ENCODE data around the gene TEAD3.

TEAD3 gene

DNA sequence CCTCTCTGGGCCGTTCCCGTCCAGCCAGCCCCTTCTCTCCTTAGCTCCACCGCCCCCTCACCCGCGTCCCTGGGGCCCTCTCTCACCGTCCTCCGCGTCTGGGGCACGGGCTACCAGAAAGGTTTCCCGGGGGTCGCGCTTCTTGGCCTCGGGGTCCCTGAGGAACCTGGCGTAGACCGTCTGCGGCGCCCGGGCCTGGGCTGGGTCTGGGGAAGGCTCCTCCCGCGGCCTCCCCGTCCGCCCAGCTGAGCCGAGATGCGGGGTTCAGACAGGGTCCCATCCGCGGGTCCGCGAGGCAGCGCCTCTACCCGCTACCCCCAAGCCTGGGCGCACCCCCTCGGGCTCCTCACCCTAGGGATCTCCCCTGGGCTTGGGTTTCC, 14.7 kb upstream of the TEAD3 start:
- TF ChIP-seq, protein P1, sequence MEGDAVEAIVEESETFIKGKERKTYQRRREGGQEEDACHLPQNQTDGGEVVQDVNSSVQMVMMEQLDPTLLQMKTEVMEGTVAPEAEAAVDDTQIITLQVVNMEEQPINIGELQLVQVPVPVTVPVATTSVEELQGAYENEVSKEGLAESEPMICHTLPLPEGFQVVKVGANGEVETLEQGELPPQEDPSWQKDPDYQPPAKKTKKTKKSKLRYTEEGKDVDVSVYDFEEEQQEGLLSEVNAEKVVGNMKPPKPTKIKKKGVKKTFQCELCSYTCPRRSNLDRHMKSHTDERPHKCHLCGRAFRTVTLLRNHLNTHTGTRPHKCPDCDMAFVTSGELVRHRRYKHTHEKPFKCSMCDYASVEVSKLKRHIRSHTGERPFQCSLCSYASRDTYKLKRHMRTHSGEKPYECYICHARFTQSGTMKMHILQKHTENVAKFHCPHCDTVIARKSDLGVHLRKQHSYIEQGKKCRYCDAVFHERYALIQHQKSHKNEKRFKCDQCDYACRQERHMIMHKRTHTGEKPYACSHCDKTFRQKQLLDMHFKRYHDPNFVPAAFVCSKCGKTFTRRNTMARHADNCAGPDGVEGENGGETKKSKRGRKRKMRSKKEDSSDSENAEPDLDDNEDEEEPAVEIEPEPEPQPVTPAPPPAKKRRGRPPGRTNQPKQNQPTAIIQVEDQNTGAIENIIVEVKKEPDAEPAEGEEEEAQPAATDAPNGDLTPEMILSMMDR (IDR thresholded peaks at IDR 0.05; ENCODE audit: borderline replicate concordance, insufficient read depth, low read depth, low read length): no peak
- no peak overlapping the region for H3K4me3 ChIP-seq (ENCODE audit: low read depth, low read length)

DNA sequence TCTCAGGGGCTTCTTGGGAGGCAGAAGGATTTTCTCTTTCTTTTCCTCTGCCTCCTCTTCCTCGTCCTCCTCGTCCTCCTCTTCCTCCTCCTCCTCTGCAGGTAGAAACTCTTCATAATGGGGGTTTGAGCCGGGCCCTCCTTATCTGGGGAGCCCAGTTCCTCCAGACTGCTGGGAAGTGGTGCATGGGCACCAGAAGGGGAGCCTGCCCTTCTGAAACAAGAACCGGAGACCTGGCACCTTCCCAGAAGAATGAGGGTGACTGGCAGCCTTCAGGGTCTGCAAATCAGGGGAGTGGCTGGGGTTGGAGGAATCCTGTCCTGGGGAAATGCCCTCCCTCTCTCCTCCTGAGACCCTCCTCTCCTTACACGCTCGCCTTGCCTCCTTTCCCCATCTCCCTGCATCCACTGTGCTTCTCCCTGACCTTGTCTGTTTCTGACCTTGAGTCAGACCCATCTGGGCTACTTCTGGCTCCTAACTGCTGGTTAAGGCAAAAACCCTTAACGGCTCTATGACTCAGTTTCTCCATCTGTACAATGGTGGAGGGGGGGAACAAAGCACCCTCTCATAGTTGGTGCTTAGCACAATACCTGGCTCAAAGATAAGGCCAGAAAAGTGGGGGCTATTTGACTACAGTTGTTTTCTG, 14.2 kb upstream of the TEAD3 start:
- TF ChIP-seq, protein P1 (IDR thresholded peaks at IDR 0.05; ENCODE audit: borderline replicate concordance, insufficient read depth, low read depth, low read length): no peak
- H3K4me3 ChIP-seq (ENCODE audit: low read depth, low read length): no peak overlapping the region

DNA sequence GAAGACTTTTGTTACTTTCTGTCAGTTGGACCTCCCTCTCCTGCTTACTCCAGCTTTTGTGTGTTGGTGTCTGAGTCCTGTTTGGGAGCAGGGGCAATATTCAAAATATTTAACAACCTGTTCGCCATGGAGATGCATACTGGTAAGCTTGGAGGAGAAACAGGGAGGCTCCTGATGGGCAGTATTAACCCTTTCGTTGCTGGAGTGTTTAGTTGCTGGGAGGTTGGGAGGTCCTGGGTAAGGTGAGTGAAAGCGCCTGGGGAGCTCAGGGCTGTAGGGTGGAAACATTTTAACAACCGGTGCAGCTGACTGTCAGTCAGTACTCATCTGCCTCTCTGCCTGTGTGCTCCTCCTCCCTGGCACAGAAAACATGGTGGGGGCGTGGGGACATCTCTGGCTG, 11.7 kb upstream of the TEAD3 start:
- no peak overlapping the region for H3K4me3 ChIP-seq (ENCODE audit: low read depth, low read length)
- TF ChIP-seq, protein P1 (IDR thresholded peaks at IDR 0.05; ENCODE audit: borderline replicate concordance, insufficient read depth, low read depth, low read length): no peak

DNA sequence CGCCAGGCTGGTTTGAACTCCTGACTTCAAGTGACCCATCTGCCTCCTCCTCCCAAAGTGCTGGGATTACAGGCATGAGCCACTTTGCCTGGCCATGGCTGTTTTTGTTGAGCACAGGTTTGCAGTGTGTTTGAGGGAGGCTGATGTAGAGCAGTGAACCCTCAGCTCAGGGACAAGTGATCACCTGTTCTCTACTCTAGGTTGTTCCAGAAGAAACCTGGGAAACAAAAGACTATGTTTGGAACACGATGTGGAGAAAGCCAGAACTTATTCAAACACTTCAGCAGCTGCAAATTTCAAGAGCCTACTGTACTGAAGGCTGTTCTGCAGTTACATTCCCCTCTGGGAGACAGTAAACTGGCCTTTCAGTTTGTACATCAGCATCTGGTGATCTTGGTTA, 11.1 kb upstream of the TEAD3 start:
- no peak overlapping the region for H3K4me3 ChIP-seq (ENCODE audit: low read depth, low read length)
- TF ChIP-seq, protein P1 (IDR thresholded peaks at IDR 0.05; ENCODE audit: borderline replicate concordance, insufficient read depth, low read depth, low read length): no peak

DNA sequence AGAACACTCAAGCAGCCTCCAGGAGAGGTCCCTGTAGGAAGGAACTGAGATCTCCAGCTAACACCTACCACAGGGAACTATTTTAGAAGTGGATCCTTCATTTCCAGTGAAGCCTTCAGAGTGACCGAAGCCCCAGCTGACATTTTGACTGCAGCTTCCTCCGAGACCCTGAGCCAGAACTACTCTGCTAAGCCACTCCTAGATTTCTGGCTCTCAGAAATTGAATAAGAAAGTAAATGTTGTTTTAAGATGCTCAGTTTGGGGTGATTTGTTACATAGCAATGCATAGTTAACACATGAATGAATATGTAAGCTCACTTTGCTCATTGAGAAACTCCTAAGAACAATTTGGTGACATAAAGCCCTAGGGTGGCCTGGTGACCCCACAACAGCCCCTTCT, 10.3 kb upstream of the TEAD3 start:
- H3K4me3 ChIP-seq (ENCODE audit: low read depth, low read length): no peak overlapping the region

DNA sequence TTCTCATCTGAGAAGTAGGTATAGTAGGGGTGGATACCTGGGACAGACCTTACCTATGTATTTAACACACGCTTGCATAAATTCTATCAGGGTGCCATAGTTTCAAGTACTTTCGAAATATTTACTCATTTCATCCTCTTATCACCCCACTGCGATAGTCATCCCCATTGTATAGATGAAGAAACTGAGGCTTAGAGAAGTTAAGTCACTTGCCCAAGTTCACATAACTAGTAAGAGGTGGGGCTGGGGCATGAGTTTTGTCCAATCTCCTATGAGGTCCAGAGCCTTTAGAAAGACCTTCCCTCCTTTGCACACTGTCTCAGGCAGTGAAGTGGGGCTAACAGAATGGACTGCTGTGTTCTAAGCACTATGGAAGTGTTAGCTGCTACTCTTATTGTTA, 9.7 kb upstream of the TEAD3 start:
- TF ChIP-seq, protein P1 (IDR thresholded peaks at IDR 0.05; ENCODE audit: borderline replicate concordance, insufficient read depth, low read depth, low read length): no peak
- no peak overlapping the region for H3K4me3 ChIP-seq (ENCODE audit: low read depth, low read length)

More for the DNA sequence above, 10.3 kb upstream of the TEAD3 start:
- TF ChIP-seq, protein P1 (IDR thresholded peaks at IDR 0.05; ENCODE audit: borderline replicate concordance, insufficient read depth, low read depth, low read length): no peak

DNA sequence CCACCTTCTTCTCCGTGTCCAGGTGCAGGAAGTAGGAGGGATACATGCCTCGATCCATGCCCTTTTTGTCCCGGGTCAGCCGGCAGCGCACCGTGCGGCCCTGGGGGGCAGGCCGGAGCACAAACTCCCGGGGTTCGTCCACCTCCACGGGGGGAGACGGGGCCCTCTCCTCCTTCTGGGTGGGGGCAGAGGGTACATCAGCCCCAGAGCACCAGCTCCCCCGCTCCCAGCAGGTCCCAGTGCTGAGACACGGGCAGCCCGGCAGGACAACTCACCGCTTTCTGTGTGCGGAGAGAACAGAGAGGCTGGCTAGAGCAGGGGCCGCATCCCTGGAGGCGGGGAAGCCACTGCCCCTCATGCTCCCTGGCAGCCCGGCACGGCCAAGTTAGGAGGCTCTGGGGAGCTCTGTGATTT, 9.1 kb upstream of the TEAD3 start:
- TF ChIP-seq, protein P1 (IDR thresholded peaks at IDR 0.05; ENCODE audit: borderline replicate concordance, insufficient read depth, low read depth, low read length): no peak
- no peak overlapping the region for H3K4me3 ChIP-seq (ENCODE audit: low read depth, low read length)
